Keratinocyte (primary cell): ENCODE data around the gene PRKCG. TPM values are rescaled to one million over a fixed set of nuclear protein-coding genes. Genes with fewer than 3 reads are reported as not detected.

Experiments
- DNase-seq: peaks from one replicate; pipeline ENCODE4 v3.0.0-alpha.2; 2011; ENCODE audit warnings: low read depth, missing footprints, low spot score
- FAIRE-seq: peaks from 2 replicates; lab custom pipeline; 2011; peaks lifted over from hg19 to GRCh38; lab: Jason Lieb, UNC
- H2AFZ ChIP-seq: 2 replicates; pipeline ENCODE4 v1.6.0; 2012; ENCODE audit warnings: low read length, control low read depth, inconsistent platforms; ENCODE audit not compliant: control insufficient read depth
- H3K27ac ChIP-seq: 2 replicates; pipeline ENCODE4 v1.5.1; 2011; ENCODE audit warnings: low read length; ENCODE audit not compliant: control insufficient read depth, insufficient read depth
- H3K27me3 ChIP-seq: 3 replicates; pipeline ENCODE4 v1.6.0; 2011; ENCODE audit warnings: low read length; ENCODE audit not compliant: control insufficient read depth, insufficient read depth; ENCODE audit errors: extremely low read depth
- H3K36me3 ChIP-seq, 2 experiments: 2 replicates in 1 of 2; 3 replicates in 1 of 2; pipeline ENCODE4 v1.5.1; 2011; ENCODE audit warnings: low read length in 2 of 2, mild to moderate bottlenecking in 1 of 2; ENCODE audit not compliant: control insufficient read depth in 2 of 2, insufficient read depth in 2 of 2; ENCODE audit errors: extremely low read depth in 1 of 2
- H3K4me1 ChIP-seq: 3 replicates; pipeline ENCODE4 v1.5.1; 2011; ENCODE audit warnings: low read length; ENCODE audit not compliant: control insufficient read depth, insufficient read depth; ENCODE audit errors: extremely low read depth
- H3K4me2 ChIP-seq: 3 replicates; pipeline ENCODE4 v1.6.0; 2011; ENCODE audit warnings: low read depth, low read length; ENCODE audit not compliant: control insufficient read depth, insufficient read depth; ENCODE audit errors: extremely low read depth
- H3K4me3 ChIP-seq, 3 experiments: fragments of 200-600 bp in 1 of 3; sonication (generic) in 1 of 3; 2 replicates in 2 of 3; 3 replicates in 1 of 3; pipeline ENCODE4 v1.5.1; 2011 to 2016; ENCODE audit warnings: low read length in 3 of 3, mild to moderate bottlenecking in 3 of 3, control low read depth in 2 of 3, inconsistent platforms in 1 of 3, low read depth in 1 of 3, mixed read lengths in 1 of 3, mixed run types in 1 of 3, moderate library complexity in 1 of 3; ENCODE audit not compliant: control insufficient read depth in 2 of 3, insufficient read depth in 2 of 3; ENCODE audit errors: extremely low read depth in 1 of 3
- H3K79me2 ChIP-seq: 2 replicates; pipeline ENCODE4 v1.6.0; 2012; ENCODE audit warnings: low read length; ENCODE audit not compliant: control insufficient read depth, insufficient read depth
- H3K9ac ChIP-seq: 3 replicates; pipeline ENCODE4 v1.6.0; 2011; ENCODE audit warnings: low read length; ENCODE audit not compliant: control insufficient read depth, insufficient read depth; ENCODE audit errors: extremely low read depth
- H3K9me1 ChIP-seq: 3 replicates; pipeline ENCODE4 v1.6.0; 2011; ENCODE audit warnings: low read length; ENCODE audit not compliant: control insufficient read depth, insufficient read depth; ENCODE audit errors: extremely low read depth
- H3K9me3 ChIP-seq: 2 replicates; pipeline ENCODE4 v1.5.1; 2012; ENCODE audit warnings: low read depth, low read length; ENCODE audit not compliant: control insufficient read depth
- H4K20me1 ChIP-seq: 3 replicates; pipeline ENCODE4 v1.6.0; 2011; ENCODE audit warnings: low read length; ENCODE audit not compliant: control insufficient read depth, insufficient read depth; ENCODE audit errors: extremely low read depth
- CTCF ChIP-seq, 3 experiments: IDR thresholded peaks in 1 of 3; conservative IDR thresholded peaks in 1 of 3; optimal IDR thresholded peaks in 1 of 3; 2 replicates in 2 of 3; 3 replicates in 1 of 3; pipeline versions ENCODE3 to v1.5.1; 2011; ENCODE audit warnings: low read length in 3 of 3, mild to moderate bottlenecking in 3 of 3, moderate library complexity in 2 of 3, control low read depth in 1 of 3, inconsistent platforms in 1 of 3; ENCODE audit not compliant: insufficient read depth in 2 of 3; ENCODE audit errors: extremely low read depth in 1 of 3
- EZH2 ChIP-seq: IDR thresholded peaks from one replicate; pipeline ENCODE4 v1.6.1; 2012; ENCODE audit warnings: inconsistent platforms, mild to moderate bottlenecking, low read length, moderate library complexity
- dilution Hi-C: fragments of 300-500 bp; cut with MboI; formaldehyde crosslinking; loops from one replicate; pipeline ENCODE4 v1.7.0; 2020; ENCODE audit warnings: low sequenced_read_pairs; ENCODE audit not compliant: extremely low pct_ligation_motif_present
- polyA plus RNA-seq, 5 experiments: library from polyadenylated mRNA; depleted of rRNA in 3 of 5; stranded (reverse) in 3 of 5; stranded (forward) in 1 of 5; unstranded in 1 of 5; fragments of >200 nt; gene quantifications; 1 replicate in 1 of 5; 2 replicates in 3 of 5; 3 replicates in 1 of 5; pipeline versions ENCODE4 v1.2.1 to v1.2.3, GENCODE V29; 2011 to 2012; ENCODE audit warnings: missing spikeins in 2 of 5, low read depth in 1 of 5, low replicate concordance in 1 of 5

Gene PRKCG
- polyA plus RNA-seq, 1 donor (not counting 4 experiments of a cell fraction or from before 2014, with no cell fraction given) = not detected

GRCh38 chr19:53903055-53903680 lies 21.2 kb downstream of the PRKCG start:
- peaks cover 2% of the 10 kb centered on the region for H3K4me1 ChIP-seq
- peaks cover 18% of the 10 kb centered on the region for H3K27me3 ChIP-seq
- no peaks in the 10 kb centered on the region for H3K9me3 ChIP-seq
- dilution Hi-C loops = no loop called here
- H3K36me3 ChIP-seq = no peaks in the 10 kb centered on the region
- H3K9ac ChIP-seq = no peak overlapping the region
- FAIRE-seq (peak; percentile 51), DNase-seq (no peak)
- no peaks in the 10 kb centered on the region for H4K20me1 ChIP-seq
- no peak overlapping the region for H3K27ac ChIP-seq
- no peaks in the 10 kb centered on the region for H3K9me1 ChIP-seq
- no peaks in the 10 kb centered on the region for H3K79me2 ChIP-seq
- TF ChIP-seq CTCF (optimal IDR thresholded peaks at IDR 0.05 in 1 of 3, IDR thresholded peaks at IDR 0.05 in 1 of 3, conservative IDR thresholded peaks at IDR 0.05 in 1 of 3; ENCODE audit: extremely low read depth in 1 of 3, insufficient read depth in 2 of 3, low read length in 3 of 3) = no peak
- TF ChIP-seq EZH2 = no peak
- H2AFZ ChIP-seq = no peak overlapping the region
- no peak overlapping the region for H3K4me2 ChIP-seq
- no peak overlapping the region for H3K4me3 ChIP-seq

GRCh38 chr19:53904909-53905308 lies 22.9 kb downstream of the PRKCG start:
- no peak for FAIRE-seq
- H3K9me3 ChIP-seq = no peaks in the 10 kb centered on the region
- no peaks in the 10 kb centered on the region for H3K36me3 ChIP-seq
- DNase-seq = no peak
- TF ChIP-seq EZH2 (no peak), CTCF (optimal IDR thresholded peaks at IDR 0.05 in 1 of 3, IDR thresholded peaks at IDR 0.05 in 1 of 3, conservative IDR thresholded peaks at IDR 0.05 in 1 of 3; ENCODE audit: extremely low read depth in 1 of 3, insufficient read depth in 2 of 3, low read length in 3 of 3) (no peak)
- H4K20me1 ChIP-seq = no peaks in the 10 kb centered on the region
- no peaks in the 10 kb centered on the region for H3K79me2 ChIP-seq
- dilution Hi-C loops = no loop called here
- H3K4me1 ChIP-seq = peaks cover 2% of the 10 kb centered on the region
- H3K27me3 ChIP-seq = peaks cover 32% of the 10 kb centered on the region
- no peak overlapping the region for H3K9ac ChIP-seq
- H2AFZ ChIP-seq = no peak overlapping the region
- H3K9me1 ChIP-seq = no peaks in the 10 kb centered on the region
- H3K4me3 ChIP-seq = no peak overlapping the region
- no peak overlapping the region for H3K4me2 ChIP-seq
- no peak overlapping the region for H3K27ac ChIP-seq
